HCT116 (cell line): ENCODE measurements around the gene KCNK4. TPM values are rescaled to one million over a fixed set of nuclear protein-coding genes. Genes with fewer than 3 reads are reported as not detected.
A peak's percentile ranks its signal among the peaks of the same experiment; 100 is the strongest.

Experiments used
- ATAC-seq: fragments of 200-7000 bp; cut with Tn5 transposase; 2 replicates; pipeline ENCODE4 v1.9.1; 2020; ENCODE audit warnings: mild to moderate bottlenecking, moderate library complexity
- BruUV-seq: library from RNA; stranded (reverse); fragments of 400-500 nt; replicated peaks from 2 replicates; lab custom pipeline; 2021; lab: Mats Ljungman, UMichigan
- CTCF ChIA-PET: fragments of 300-600 bp; sonication (Branson Sonifier 250); formaldehyde crosslinking; loops from one replicate; lab custom pipeline; 2021; ENCODE audit warnings: antibody characterized with exemption; lab: Charles Lee
- POLR2A ChIA-PET: fragments of 300-600, 350-600 bp; sonication (Branson Sonifier 250); formaldehyde crosslinking; loops from one replicate; lab custom pipeline; 2021; ENCODE audit warnings: antibody characterized with exemption; lab: Charles Lee
- RAD21 ChIA-PET, 2 experiments: fragments of 300-600 bp; sonication (Branson Sonifier 250); formaldehyde crosslinking; loops; one replicate each; lab custom pipeline; 2023; ENCODE audit warnings: low total read pairs in 2 of 2; ENCODE audit not compliant: uncharacterized antibody in 2 of 2, unreplicated experiment in 2 of 2, low non-redundant PET in 1 of 2; lab: Charles Lee
- DNase-seq: peaks from one replicate; pipeline ENCODE4 v3.0.0-alpha.2; 2010; ENCODE audit warnings: low read depth, low spot score
- H2AFZ ChIP-seq: fragments of 200-600 bp; shearing (Covaris generic), sonication (generic); 2 replicates; pipeline ENCODE4 v1.6.1; 2017; ENCODE audit warnings: low read depth, mixed run types, mixed read lengths, antibody characterized with exemption, low read length; ENCODE audit not compliant: poor library complexity, severe bottlenecking
- H3K27ac ChIP-seq: 2 replicates; pipeline ENCODE4 v1.5.1; 2012; ENCODE audit warnings: low read depth, low read length
- H3K27me3 ChIP-seq: fragments of 200-600 bp; sonication (generic); 2 replicates; pipeline ENCODE4 v1.6.1; 2016; ENCODE audit warnings: mixed run types, low read length, mixed read lengths; ENCODE audit not compliant: insufficient read depth
- H3K36me3 ChIP-seq, 2 experiments: fragments of 200-500 bp in 1 of 2; fragments of 200-600 bp in 1 of 2; sonication (Bioruptor generic) in 1 of 2; sonication (generic) in 1 of 2; 2 replicates each; pipeline versions ENCODE4 v1.5.1 to v1.6.1; 2014 to 2016; ENCODE audit warnings: low read length in 2 of 2, inconsistent platforms in 1 of 2, mixed read lengths in 1 of 2, mixed run types in 1 of 2; ENCODE audit not compliant: insufficient read depth in 2 of 2, control insufficient read depth in 1 of 2
- H3K4me1 ChIP-seq, 2 experiments: fragments of 200-600 bp in 1 of 2; sonication (generic) in 1 of 2; 2 replicates each; pipeline versions ENCODE4 v1.5.1 to v1.6.1; 2012 to 2017; ENCODE audit warnings: low read length in 2 of 2, inconsistent platforms in 1 of 2, mild to moderate bottlenecking in 1 of 2, mixed read lengths in 1 of 2, mixed run types in 1 of 2, moderate library complexity in 1 of 2; ENCODE audit not compliant: insufficient read depth in 2 of 2, control insufficient read depth in 1 of 2
- H3K4me2 ChIP-seq: fragments of 200-600 bp; sonication (generic); 2 replicates; pipeline ENCODE4 v1.6.1; 2017; ENCODE audit warnings: mixed run types, low read length, mixed read lengths
- H3K4me3 ChIP-seq, 2 experiments: fragments of 200-600 bp in 1 of 2; sonication (generic) in 1 of 2; replicated peaks in 1 of 2; 2 replicates each; pipeline ENCODE4 v1.5.1; 2011 to 2016; ENCODE audit warnings: low read length in 2 of 2, control low read depth in 1 of 2, low read depth in 1 of 2, mild to moderate bottlenecking in 1 of 2, mixed read lengths in 1 of 2, mixed run types in 1 of 2
- H3K79me2 ChIP-seq: fragments of 200-600 bp; sonication (generic); 2 replicates; pipeline ENCODE4 v1.6.1; 2017; ENCODE audit warnings: mild to moderate bottlenecking, mixed run types, low read length, moderate library complexity, mixed read lengths; ENCODE audit not compliant: insufficient read depth
- H3K9ac ChIP-seq: fragments of 200-600 bp; sonication (generic); 2 replicates; pipeline ENCODE4 v1.6.1; 2016; ENCODE audit warnings: low read length, mixed read lengths
- H3K9me2 ChIP-seq: fragments of 200-600 bp; sonication (generic), shearing (Covaris generic); 2 replicates; pipeline ENCODE4 v1.6.1; 2017; ENCODE audit warnings: mixed run types, mild to moderate bottlenecking, moderate library complexity; ENCODE audit not compliant: insufficient read depth
- H3K9me3 ChIP-seq, 2 experiments: fragments of 200-500 bp in 1 of 2; fragments of 200-600 bp in 1 of 2; sonication (Bioruptor generic) in 1 of 2; sonication (generic) in 1 of 2; 2 replicates each; pipeline ENCODE4 v1.6.1; 2014 to 2017; ENCODE audit warnings: low read length in 2 of 2, mixed read lengths in 2 of 2, inconsistent platforms in 1 of 2, low read depth in 1 of 2, mild to moderate bottlenecking in 1 of 2, mixed run types in 1 of 2, moderate library complexity in 1 of 2; ENCODE audit not compliant: control insufficient read depth in 1 of 2, insufficient read depth in 1 of 2
- H4K20me1 ChIP-seq: fragments of 200-600 bp; sonication (generic), shearing (Covaris generic); 2 replicates; pipeline ENCODE4 v1.6.1; 2017; ENCODE audit warnings: mixed run types, mild to moderate bottlenecking, moderate library complexity; ENCODE audit not compliant: insufficient read depth
- CBX3 ChIP-seq: IDR thresholded peaks from 2 replicates; pipeline ENCODE4 v1.6.1; 2012; ENCODE audit warnings: low read depth
- CEBPB ChIP-seq: IDR thresholded peaks from 2 replicates; pipeline ENCODE4 v1.6.1; 2012; ENCODE audit warnings: low read depth
- CTCF ChIP-seq, 3 experiments: fragments of 200-600 bp in 1 of 3; sonication (generic) in 1 of 3; IDR thresholded peaks in 2 of 3; conservative IDR thresholded peaks in 1 of 3; 2 replicates each; pipeline ENCODE4 v1.5.1; 2012 to 2017; ENCODE audit warnings: low read depth in 2 of 3, low read length in 2 of 3, antibody characterized with exemption in 1 of 3, borderline replicate concordance in 1 of 3, control low read depth in 1 of 3, mild to moderate bottlenecking in 1 of 3, mixed read lengths in 1 of 3, mixed run types in 1 of 3, moderate library complexity in 1 of 3; ENCODE audit not compliant: insufficient read depth in 1 of 3
- ELF1 ChIP-seq: IDR thresholded peaks from 2 replicates; pipeline ENCODE4 v1.6.1; 2012; ENCODE audit warnings: low read depth, borderline replicate concordance
- EZH2 ChIP-seq: fragments of 200-600 bp; sonication (generic); IDR thresholded peaks from 2 replicates; pipeline ENCODE4 v1.6.1; 2017; ENCODE audit warnings: antibody characterized with exemption, mixed run types
- EZH2phosphoT487 ChIP-seq: fragments of 200-600 bp; IDR thresholded peaks from 2 replicates; pipeline ENCODE4 v1.6.1; 2018; ENCODE audit warnings: antibody characterized with exemption, borderline replicate concordance
- FOSL1 ChIP-seq: IDR thresholded peaks from 2 replicates; pipeline ENCODE4 v1.6.1; 2012; ENCODE audit warnings: low read depth
- JUND ChIP-seq: IDR thresholded peaks from 2 replicates; pipeline ENCODE4 v1.6.1; 2012
- POLR2A ChIP-seq: IDR thresholded peaks from 2 replicates; pipeline ENCODE4 v1.7.0; 2011; ENCODE audit warnings: borderline replicate concordance; ENCODE audit not compliant: insufficient read depth, insufficient read length; ENCODE audit errors: extremely low read depth
- RAD21 ChIP-seq: IDR thresholded peaks from 2 replicates; pipeline ENCODE4 v1.6.1; 2012; ENCODE audit warnings: low read depth, mild to moderate bottlenecking
- REST ChIP-seq: IDR thresholded peaks from 2 replicates; pipeline ENCODE4 v1.6.1; 2012; ENCODE audit warnings: low read depth
- SRF ChIP-seq: IDR thresholded peaks from 2 replicates; pipeline ENCODE4 v1.6.1; 2012; ENCODE audit warnings: low read depth
- TCF7L2 ChIP-seq: IDR thresholded peaks from 2 replicates; pipeline ENCODE4 v1.7.0; 2011; ENCODE audit warnings: borderline replicate concordance, inconsistent platforms; ENCODE audit not compliant: insufficient read depth, insufficient read length; ENCODE audit errors: extremely low read depth
- ZFX ChIP-seq: fragments of 450-650 bp; IDR thresholded peaks from 2 replicates; pipeline ENCODE4 v1.6.1; 2017
- ZNF274 ChIP-seq: fragments of 200-500 bp; sonication (Bioruptor generic); IDR thresholded peaks from 2 replicates; pipeline ENCODE4 v1.6.1; 2014; ENCODE audit warnings: mild to moderate bottlenecking, low read depth, low read length, inconsistent platforms
- intact Hi-C: fragments of 100-400 bp; cut with micrococcal nuclease; formaldehyde crosslinking; loops from 2 replicates; pipeline ENCODE4 v1.10.0; 2022
- total RNA-seq: library from RNA; stranded (reverse); gene quantifications from one replicate; pipeline ENCODE4 v1.2.1, GENCODE V29; 2021; ENCODE audit not compliant: unreplicated experiment

Gene KCNK4
- total RNA-seq, 1 experiment from 2014 or later: not detected

- Histone ChIP-seq H3K79me2 (peaks cover 35% of the 10 kb centered on the region), H3K9me2 (no peaks in the 10 kb centered on the region), H2AFZ (no peak overlapping the region), H3K4me1 (peaks cover 5 to 26% of the 10 kb centered on the region in 2 experiments; a peak in 2 of 4 replicates), H3K4me2 (no peak overlapping the region), H4K20me1 (no peaks in the 10 kb centered on the region), H3K27ac (no peak overlapping the region; the same call in 1 of the 2 replicates), H3K4me3 (no peak overlapping the region), H3K9ac (no peak overlapping the region), H3K9me3 (no peaks in the 10 kb centered on the region), H3K36me3 (peaks cover 0 to 25% of the 10 kb centered on the region in 2 experiments; a peak in 2 of 4 replicates), H3K27me3 (no peaks in the 10 kb centered on the region)
- intact Hi-C loops: no loop called here
- no peak for DNase-seq
- ChIA-PET POLR2A (interaction anchor here (0.9 to 2.0 kb wide), 3 partner anchors 12 to 43 kb away, joined by 3 to 6 read pairs (median 3); no protein-coding TSS in a partner anchor), RAD21 (no interaction called here), CTCF (interaction anchor here (2.4 kb wide), 1 partner anchor 19 kb away, joined by 8 read pairs; no protein-coding TSS in a partner anchor)
- TF ChIP-seq EZH2phosphoT487: no peak
- TF ChIP-seq EZH2: no peak
- ATAC-seq: no peak
- no TSS peak for BruUV-seq
Measured at GRCh38 chr11:64312947-64313346, 21.8 kb downstream of the KCNK4 start.

GRCh38 chr11:64313491-64314145 lies 22.5 kb downstream of the KCNK4 start:
- no peaks in the 10 kb centered on the region for H3K9me2 ChIP-seq
- CTCF ChIA-PET: interaction anchor here (1.3 to 2.4 kb wide), 3 partner anchors 10 to 43 kb away, joined by 4 to 8 read pairs (median 5); no protein-coding TSS in a partner anchor
- H3K4me2 ChIP-seq: no peak overlapping the region
- H3K9ac ChIP-seq: peak overlapping the region; percentile 3; the same call in 1 of the 2 replicates
- peak overlapping the region; percentile 18; the same call in 1 of the 2 replicates for H3K27ac ChIP-seq
- no TSS peak for BruUV-seq
- H3K4me3 ChIP-seq: no peak overlapping the region
- H4K20me1 ChIP-seq: no peaks in the 10 kb centered on the region
- no peak for DNase-seq
- peaks cover 5 to 26% of the 10 kb centered on the region in 2 experiments; a peak in 2 of 4 replicates for H3K4me1 ChIP-seq
- RAD21 ChIA-PET: no interaction called here
- no peaks in the 10 kb centered on the region for H3K27me3 ChIP-seq
- peaks cover 38% of the 10 kb centered on the region for H3K79me2 ChIP-seq
- peaks cover 0 to 23% of the 10 kb centered on the region in 2 experiments; a peak in 2 of 4 replicates for H3K36me3 ChIP-seq
- H3K9me3 ChIP-seq: no peaks in the 10 kb centered on the region
- POLR2A ChIA-PET: interaction anchor here (0.9 to 2.0 kb wide), 4 partner anchors 11 to 44 kb away, joined by 3 to 6 read pairs (median 4); no protein-coding TSS in a partner anchor
- no peak overlapping the region for H2AFZ ChIP-seq
- intact Hi-C loops: no loop called here
- no peak for ATAC-seq
- TF ChIP-seq SRF (no peak), REST (no peak), CTCF (IDR thresholded peaks at IDR 0.05 in 2 of 3, conservative IDR thresholded peaks at IDR 0.05 in 1 of 3; ENCODE audit: borderline replicate concordance in 1 of 3, insufficient read depth in 1 of 3, low read depth in 2 of 3, low read length in 2 of 3) (no peak), ELF1 (no peak), ZFX (no peak), FOSL1 (no peak), ZNF274 (no peak), POLR2A (no peak), CBX3 (no peak), JUND (no peak), CEBPB (no peak), RAD21 (no peak), TCF7L2 (no peak)
